Osteoblast (primary cell): Measurements from ENCODE around the gene CACNB2. TPM values are rescaled to one million over a fixed set of nuclear protein-coding genes. Genes with fewer than 3 reads are reported as not detected.

Source experiments
- DNase-seq: peaks from one replicate; pipeline ENCODE4 v3.0.0; 2011; ENCODE audit warnings: low spot score, mixed read lengths; ENCODE audit not compliant: insufficient read length; ENCODE audit errors: missing footprints
- H2AFZ ChIP-seq: 2 replicates; pipeline ENCODE4 v1.6.0; 2011; ENCODE audit warnings: mild to moderate bottlenecking, low read length
- H3K27ac ChIP-seq: 2 replicates; pipeline ENCODE4 v1.5.1; 2011; ENCODE audit warnings: mild to moderate bottlenecking, low read depth, low read length, moderate library complexity
- H3K27me3 ChIP-seq: 2 replicates; pipeline ENCODE4 v1.6.0; 2012; ENCODE audit warnings: mild to moderate bottlenecking, control low read depth, inconsistent platforms, low read length, moderate library complexity; ENCODE audit not compliant: insufficient read depth
- H3K36me3 ChIP-seq: 2 replicates; pipeline ENCODE4 v1.5.1; 2011; ENCODE audit warnings: mild to moderate bottlenecking, low read length, control low read depth, moderate library complexity; ENCODE audit not compliant: insufficient read depth
- H3K4me1 ChIP-seq: 2 replicates; pipeline ENCODE4 v1.5.1; 2011; ENCODE audit warnings: mild to moderate bottlenecking, low read length, control low read depth, moderate library complexity; ENCODE audit not compliant: insufficient read depth
- H3K4me2 ChIP-seq: 2 replicates; pipeline ENCODE4 v1.6.0; 2011; ENCODE audit warnings: mild to moderate bottlenecking, low read length; ENCODE audit not compliant: insufficient read depth
- H3K4me3 ChIP-seq: fragments of 200-600 bp; sonication (generic); 3 replicates; pipeline ENCODE4 v1.5.1; 2012; ENCODE audit warnings: mild to moderate bottlenecking, low read length, inconsistent platforms; ENCODE audit not compliant: insufficient read depth
- H3K79me2 ChIP-seq: 2 replicates; pipeline ENCODE4 v1.6.0; 2012; ENCODE audit warnings: mild to moderate bottlenecking, low read length, control low read depth, inconsistent platforms; ENCODE audit not compliant: insufficient read depth
- H3K9me3 ChIP-seq: 2 replicates; pipeline ENCODE4 v1.5.1; 2011; ENCODE audit warnings: low read depth, low read length, control low read depth
- H4K20me1 ChIP-seq: 2 replicates; pipeline ENCODE4 v1.6.0; 2012; ENCODE audit warnings: mild to moderate bottlenecking, low read length, control low read depth; ENCODE audit not compliant: insufficient read depth
- CTCF ChIP-seq: IDR thresholded peaks from 2 replicates; pipeline ENCODE4 v1.5.1; 2011; ENCODE audit warnings: mild to moderate bottlenecking, low read depth, low read length, moderate library complexity; ENCODE audit errors: extremely low read depth
- total RNA-seq: library from RNA; depleted of rRNA; stranded (reverse); fragments of >200 nt; gene quantifications from 2 replicates; pipeline ENCODE4 v1.2.3, GENCODE V29; 2012

Gene CACNB2
- total RNA-seq, 1 donor, result under 0.01 TPM

- H3K9me3 ChIP-seq, result no peaks in the 10 kb centered on the region
- H3K27me3 ChIP-seq, result no peaks in the 10 kb centered on the region
- no peaks in the 10 kb centered on the region for H3K79me2 ChIP-seq
- H3K4me3 ChIP-seq, result no peak overlapping the region
- H3K4me1 ChIP-seq, result no peaks in the 10 kb centered on the region
- TF ChIP-seq CTCF, result no peak
- no peaks in the 10 kb centered on the region for H3K36me3 ChIP-seq
- no peak overlapping the region for H2AFZ ChIP-seq
- H4K20me1 ChIP-seq, result no peaks in the 10 kb centered on the region
- no peak overlapping the region for H3K4me2 ChIP-seq
- no peak for DNase-seq
- no peak overlapping the region for H3K27ac ChIP-seq
Observed at GRCh38 chr10:18540195-18540594, 400.0 kb downstream of the CACNB2 start.

GRCh38 chr10:18542832-18543231 is 402.6 kb downstream of the CACNB2 start:
- no peaks in the 10 kb centered on the region for H3K79me2 ChIP-seq
- H3K27ac ChIP-seq, result no peak overlapping the region
- no peaks in the 10 kb centered on the region for H3K27me3 ChIP-seq
- no peak overlapping the region for H3K4me3 ChIP-seq
- TF ChIP-seq CTCF, result no peak
- no peak for DNase-seq
- no peaks in the 10 kb centered on the region for H3K4me1 ChIP-seq
- no peak overlapping the region for H2AFZ ChIP-seq
- H3K9me3 ChIP-seq, result no peaks in the 10 kb centered on the region
- no peaks in the 10 kb centered on the region for H3K36me3 ChIP-seq
- H4K20me1 ChIP-seq, result no peaks in the 10 kb centered on the region
- no peak overlapping the region for H3K4me2 ChIP-seq

GRCh38 chr10:18545621-18546305 is 405.5 kb downstream of the CACNB2 start:
- TF ChIP-seq CTCF, result no peak
- H2AFZ ChIP-seq, result no peak overlapping the region
- H3K4me2 ChIP-seq, result no peak overlapping the region
- no peak overlapping the region for H3K27ac ChIP-seq
- no peaks in the 10 kb centered on the region for H4K20me1 ChIP-seq
- no peaks in the 10 kb centered on the region for H3K79me2 ChIP-seq
- no peaks in the 10 kb centered on the region for H3K36me3 ChIP-seq
- peak; percentile 26 for DNase-seq
- no peak overlapping the region for H3K4me3 ChIP-seq
- no peaks in the 10 kb centered on the region for H3K4me1 ChIP-seq
- no peaks in the 10 kb centered on the region for H3K27me3 ChIP-seq
- H3K9me3 ChIP-seq, result no peaks in the 10 kb centered on the region

GRCh38 chr10:18549105-18549504 is 408.9 kb downstream of the CACNB2 start:
- Histone ChIP-seq H3K4me3 (no peak overlapping the region), H3K4me1 (no peaks in the 10 kb centered on the region), H3K27ac (no peak overlapping the region), H3K9me3 (no peaks in the 10 kb centered on the region), H3K36me3 (no peaks in the 10 kb centered on the region), H3K27me3 (no peaks in the 10 kb centered on the region), H3K4me2 (no peak overlapping the region), H3K79me2 (no peaks in the 10 kb centered on the region), H2AFZ (no peak overlapping the region), H4K20me1 (no peaks in the 10 kb centered on the region)
- DNase-seq, result no peak
- no peak for TF ChIP-seq CTCF
